ENCODE results near the gene ATP5F1A.

- TF ChIP-seq CTCF (conservative IDR thresholded peaks at IDR 0.05; ENCODE audit: low read length) (no peak), EZH2phosphoT487 (IDR thresholded peaks at IDR 0.05; ENCODE audit: borderline replicate concordance, low read depth, low read length) (no peak)
These were observed 30.6 kb downstream of the ATP5F1A start for GRCh38 chr18:46067438-46068007.

Measured in OCI-LY7 (cell line).